ENCODE results near the gene CDH13. TPM values are rescaled to one million over a fixed set of nuclear protein-coding genes. Genes with fewer than 3 reads are reported as not detected.

The CDH13 gene
- total and polyA plus RNA-seq, 10 of the 15 experiments (the other 5 are each of a cell fraction or from before 2014, with no cell fraction given), result under 0.01 to 0.05 TPM; not detected in 8

DNA sequence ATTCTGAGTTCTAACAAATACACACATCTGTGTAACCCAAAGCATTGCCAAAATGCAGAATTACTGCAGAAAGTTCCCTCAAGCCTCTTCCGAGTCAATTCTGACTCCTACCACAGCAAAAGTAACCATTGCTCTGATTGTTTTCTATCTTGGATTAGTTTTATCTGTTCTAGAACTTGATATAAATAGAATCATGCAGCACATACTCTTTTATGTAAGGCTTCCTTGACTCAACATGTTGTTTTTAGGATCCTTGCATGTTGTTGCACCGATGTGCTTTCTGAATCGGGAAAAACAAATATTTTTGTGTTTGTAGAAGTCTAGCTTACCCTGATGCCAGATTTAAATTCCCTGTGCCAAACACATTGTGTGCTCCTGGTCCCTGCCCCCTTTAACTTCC lies 140.4 kb downstream of the CDH13 start:
- WGBS (ENCODE audit: insufficient coverage, insufficient replicate concordance, low lambda C conversion rate, missing lambda C conversion rate), result 24% methylated on average over 3 of the region's 3 CpGs
- FAIRE-seq (no peak), ATAC-seq (no peak), DNase-seq (ENCODE audit: low read depth, low spot score) (no peak)
- Histone ChIP-seq H3K4me1 (ENCODE audit: control insufficient read depth, insufficient read depth, low read length) (no peaks in the 10 kb centered on the region), H2AFZ (ENCODE audit: control insufficient read depth, low read depth, low read length) (no peak overlapping the region), H3K27me3 (replicated peaks in 1 of 2; ENCODE audit: control insufficient read depth in 2 of 2, insufficient read depth in 2 of 2, low read length in 1 of 2) (0 out of 4 replicates have a peak, but pooled peaks cover 0 to 2% of the 10 kb centered on the region in 2 experiments), H3K4me2 (ENCODE audit: control insufficient read depth, insufficient read depth) (no peak overlapping the region), H3K27ac (ENCODE audit: control insufficient read depth, insufficient read depth) (no peak overlapping the region), H4K20me1 (ENCODE audit: control insufficient read depth, insufficient read depth) (no peaks in the 10 kb centered on the region), H3K79me2 (ENCODE audit: control insufficient read depth, insufficient read depth, low read length) (no peaks in the 10 kb centered on the region), H3K9ac (ENCODE audit: control insufficient read depth, insufficient read depth, low read length) (no peak overlapping the region), H3K9me3 (replicated peaks; ENCODE audit: control insufficient read depth, insufficient read depth, low read length) (no peaks in the 10 kb centered on the region), H3K36me3 (ENCODE audit: control insufficient read depth in 2 of 2, insufficient read depth in 2 of 2, low read length in 1 of 2) (no peaks in the 10 kb centered on the region), H3K4me3 (no peak overlapping the region)
- POLR2A ChIA-PET, result no interaction called here
- intact Hi-C loops (cut with micrococcal nuclease; ENCODE audit: unreplicated experiment) (no loop called here), in situ Hi-C loops (cut with MboI) (no loop called here)
- SMC1A ChIA-PET (ENCODE audit: uncharacterized antibody, unreplicated experiment), result no interaction called here
- RAD21 ChIA-PET (ENCODE audit: unreplicated experiment), result no interaction called here
- CTCF ChIA-PET, result interaction anchor here (0.7 kb wide), 1 partner anchor 12 kb away, joined by 3 read pairs; no protein-coding TSS in a partner anchor
- BruUV-seq (replicated peaks), result no TSS peak
- TF ChIP-seq, protein P1, sequence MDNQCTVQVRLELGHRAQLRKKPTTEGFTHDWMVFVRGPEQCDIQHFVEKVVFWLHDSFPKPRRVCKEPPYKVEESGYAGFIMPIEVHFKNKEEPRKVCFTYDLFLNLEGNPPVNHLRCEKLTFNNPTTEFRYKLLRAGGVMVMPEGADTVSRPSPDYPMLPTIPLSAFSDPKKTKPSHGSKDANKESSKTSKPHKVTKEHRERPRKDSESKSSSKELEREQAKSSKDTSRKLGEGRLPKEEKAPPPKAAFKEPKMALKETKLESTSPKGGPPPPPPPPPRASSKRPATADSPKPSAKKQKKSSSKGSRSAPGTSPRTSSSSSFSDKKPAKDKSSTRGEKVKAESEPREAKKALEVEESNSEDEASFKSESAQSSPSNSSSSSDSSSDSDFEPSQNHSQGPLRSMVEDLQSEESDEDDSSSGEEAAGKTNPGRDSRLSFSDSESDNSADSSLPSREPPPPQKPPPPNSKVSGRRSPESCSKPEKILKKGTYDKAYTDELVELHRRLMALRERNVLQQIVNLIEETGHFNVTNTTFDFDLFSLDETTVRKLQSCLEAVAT (IDR thresholded peaks at IDR 0.05), result no peak
- no peak for TF ChIP-seq YY1 (IDR thresholded peaks at IDR 0.05; ENCODE audit: low read depth, low read length)
- no peak for TF ChIP-seq PML (IDR thresholded peaks at IDR 0.05; ENCODE audit: low read length)
- no peak for TF ChIP-seq TCF12 (IDR thresholded peaks at IDR 0.05; ENCODE audit: low read depth, low read length)
- TF ChIP-seq, protein P2, sequence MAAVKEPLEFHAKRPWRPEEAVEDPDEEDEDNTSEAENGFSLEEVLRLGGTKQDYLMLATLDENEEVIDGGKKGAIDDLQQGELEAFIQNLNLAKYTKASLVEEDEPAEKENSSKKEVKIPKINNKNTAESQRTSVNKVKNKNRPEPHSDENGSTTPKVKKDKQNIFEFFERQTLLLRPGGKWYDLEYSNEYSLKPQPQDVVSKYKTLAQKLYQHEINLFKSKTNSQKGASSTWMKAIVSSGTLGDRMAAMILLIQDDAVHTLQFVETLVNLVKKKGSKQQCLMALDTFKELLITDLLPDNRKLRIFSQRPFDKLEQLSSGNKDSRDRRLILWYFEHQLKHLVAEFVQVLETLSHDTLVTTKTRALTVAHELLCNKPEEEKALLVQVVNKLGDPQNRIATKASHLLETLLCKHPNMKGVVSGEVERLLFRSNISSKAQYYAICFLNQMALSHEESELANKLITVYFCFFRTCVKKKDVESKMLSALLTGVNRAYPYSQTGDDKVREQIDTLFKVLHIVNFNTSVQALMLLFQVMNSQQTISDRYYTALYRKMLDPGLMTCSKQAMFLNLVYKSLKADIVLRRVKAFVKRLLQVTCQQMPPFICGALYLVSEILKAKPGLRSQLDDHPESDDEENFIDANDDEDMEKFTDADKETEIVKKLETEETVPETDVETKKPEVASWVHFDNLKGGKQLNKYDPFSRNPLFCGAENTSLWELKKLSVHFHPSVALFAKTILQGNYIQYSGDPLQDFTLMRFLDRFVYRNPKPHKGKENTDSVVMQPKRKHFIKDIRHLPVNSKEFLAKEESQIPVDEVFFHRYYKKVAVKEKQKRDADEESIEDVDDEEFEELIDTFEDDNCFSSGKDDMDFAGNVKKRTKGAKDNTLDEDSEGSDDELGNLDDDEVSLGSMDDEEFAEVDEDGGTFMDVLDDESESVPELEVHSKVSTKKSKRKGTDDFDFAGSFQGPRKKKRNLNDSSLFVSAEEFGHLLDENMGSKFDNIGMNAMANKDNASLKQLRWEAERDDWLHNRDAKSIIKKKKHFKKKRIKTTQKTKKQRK (IDR thresholded peaks at IDR 0.05; ENCODE audit: low read depth, low read length), result no peak
- TF ChIP-seq NR2F1 (conservative IDR thresholded peaks at IDR 0.05), result no peak
- TF ChIP-seq MEF2B (IDR thresholded peaks at IDR 0.05; ENCODE audit: partially characterized antibody, poor library complexity, severe bottlenecking), result no peak
- TF ChIP-seq, protein P3, sequence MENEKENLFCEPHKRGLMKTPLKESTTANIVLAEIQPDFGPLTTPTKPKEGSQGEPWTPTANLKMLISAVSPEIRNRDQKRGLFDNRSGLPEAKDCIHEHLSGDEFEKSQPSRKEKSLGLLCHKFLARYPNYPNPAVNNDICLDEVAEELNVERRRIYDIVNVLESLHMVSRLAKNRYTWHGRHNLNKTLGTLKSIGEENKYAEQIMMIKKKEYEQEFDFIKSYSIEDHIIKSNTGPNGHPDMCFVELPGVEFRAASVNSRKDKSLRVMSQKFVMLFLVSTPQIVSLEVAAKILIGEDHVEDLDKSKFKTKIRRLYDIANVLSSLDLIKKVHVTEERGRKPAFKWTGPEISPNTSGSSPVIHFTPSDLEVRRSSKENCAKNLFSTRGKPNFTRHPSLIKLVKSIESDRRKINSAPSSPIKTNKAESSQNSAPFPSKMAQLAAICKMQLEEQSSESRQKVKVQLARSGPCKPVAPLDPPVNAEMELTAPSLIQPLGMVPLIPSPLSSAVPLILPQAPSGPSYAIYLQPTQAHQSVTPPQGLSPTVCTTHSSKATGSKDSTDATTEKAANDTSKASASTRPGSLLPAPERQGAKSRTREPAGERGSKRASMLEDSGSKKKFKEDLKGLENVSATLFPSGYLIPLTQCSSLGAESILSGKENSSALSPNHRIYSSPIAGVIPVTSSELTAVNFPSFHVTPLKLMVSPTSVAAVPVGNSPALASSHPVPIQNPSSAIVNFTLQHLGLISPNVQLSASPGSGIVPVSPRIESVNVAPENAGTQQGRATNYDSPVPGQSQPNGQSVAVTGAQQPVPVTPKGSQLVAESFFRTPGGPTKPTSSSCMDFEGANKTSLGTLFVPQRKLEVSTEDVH (IDR thresholded peaks at IDR 0.05; ENCODE audit: low read depth, partially characterized antibody), result no peak
- TF ChIP-seq, protein P4, sequence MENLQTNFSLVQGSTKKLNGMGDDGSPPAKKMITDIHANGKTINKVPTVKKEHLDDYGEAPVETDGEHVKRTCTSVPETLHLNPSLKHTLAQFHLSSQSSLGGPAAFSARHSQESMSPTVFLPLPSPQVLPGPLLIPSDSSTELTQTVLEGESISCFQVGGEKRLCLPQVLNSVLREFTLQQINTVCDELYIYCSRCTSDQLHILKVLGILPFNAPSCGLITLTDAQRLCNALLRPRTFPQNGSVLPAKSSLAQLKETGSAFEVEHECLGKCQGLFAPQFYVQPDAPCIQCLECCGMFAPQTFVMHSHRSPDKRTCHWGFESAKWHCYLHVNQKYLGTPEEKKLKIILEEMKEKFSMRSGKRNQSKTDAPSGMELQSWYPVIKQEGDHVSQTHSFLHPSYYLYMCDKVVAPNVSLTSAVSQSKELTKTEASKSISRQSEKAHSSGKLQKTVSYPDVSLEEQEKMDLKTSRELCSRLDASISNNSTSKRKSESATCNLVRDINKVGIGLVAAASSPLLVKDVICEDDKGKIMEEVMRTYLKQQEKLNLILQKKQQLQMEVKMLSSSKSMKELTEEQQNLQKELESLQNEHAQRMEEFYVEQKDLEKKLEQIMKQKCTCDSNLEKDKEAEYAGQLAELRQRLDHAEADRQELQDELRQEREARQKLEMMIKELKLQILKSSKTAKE (IDR thresholded peaks at IDR 0.05; ENCODE audit: low read depth, poor library complexity, severe bottlenecking), result no peak
- no peak for TF ChIP-seq IKZF1 (conservative IDR thresholded peaks at IDR 0.05)
- TF ChIP-seq POLR2A (IDR thresholded peaks at IDR 0.05; ENCODE audit: low read depth, low read length), result no peak
- TF ChIP-seq, protein P5, sequence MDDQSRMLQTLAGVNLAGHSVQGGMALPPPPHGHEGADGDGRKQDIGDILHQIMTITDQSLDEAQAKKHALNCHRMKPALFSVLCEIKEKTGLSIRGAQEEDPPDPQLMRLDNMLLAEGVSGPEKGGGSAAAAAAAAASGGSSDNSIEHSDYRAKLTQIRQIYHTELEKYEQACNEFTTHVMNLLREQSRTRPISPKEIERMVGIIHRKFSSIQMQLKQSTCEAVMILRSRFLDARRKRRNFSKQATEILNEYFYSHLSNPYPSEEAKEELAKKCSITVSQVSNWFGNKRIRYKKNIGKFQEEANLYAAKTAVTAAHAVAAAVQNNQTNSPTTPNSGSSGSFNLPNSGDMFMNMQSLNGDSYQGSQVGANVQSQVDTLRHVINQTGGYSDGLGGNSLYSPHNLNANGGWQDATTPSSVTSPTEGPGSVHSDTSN (IDR thresholded peaks at IDR 0.05; ENCODE audit: insufficient replicate concordance, low read depth, low read length), result no peak
- TF ChIP-seq CREB1 (IDR thresholded peaks at IDR 0.05; ENCODE audit: low read depth), result no peak
